Measurements from ENCODE around the gene ATG10.
A peak's percentile ranks its signal among the peaks of the same experiment; 100 is the strongest.
"Not testable (repeated sequence)": the region's sequence is repeated elsewhere in the genome, so short reads cannot be mapped to it uniquely, and the experiment has no call there.

ATG10 gene

GRCh38 chr5:82225525-82226172 is 253.8 kb downstream of the ATG10 start:
- H3K4me1 Mint-ChIP-seq = peaks cover 6% of the 10 kb centered on the region
- no peak overlapping the region for H3K4me3 Mint-ChIP-seq
- peak; percentile 52 to 56 for DNase-seq
- no peaks in the 10 kb centered on the region for H3K9me3 Mint-ChIP-seq
- ATAC-seq = peak; percentile 70
- H3K27ac Mint-ChIP-seq = peak overlapping the region in 1 of 2 donors; percentile 42
- no peaks in the 10 kb centered on the region for H3K27me3 Mint-ChIP-seq

GRCh38 chr5:82234885-82235284 is 263.1 kb downstream of the ATG10 start:
- DNase-seq (no peak), ATAC-seq (no peak)
- H3K27ac Mint-ChIP-seq = no peak overlapping the region
- no peaks in the 10 kb centered on the region for H3K4me1 Mint-ChIP-seq
- H3K9me3 Mint-ChIP-seq = no peaks in the 10 kb centered on the region
- H3K27me3 Mint-ChIP-seq = no peaks in the 10 kb centered on the region
- H3K4me3 Mint-ChIP-seq = no peak overlapping the region

- Mint-ChIP-seq H3K4me1 (no peaks in the 10 kb centered on the region), H3K27me3 (no peaks in the 10 kb centered on the region), H3K9me3 (peaks cover 3 to 13% of the 10 kb centered on the region in 2 donors), H3K27ac (no peak overlapping the region), H3K4me3 (no peak overlapping the region)
- DNase-seq = no peak
- no peak for ATAC-seq
Observed at GRCh38 chr5:82244151-82244550, 272.3 kb downstream of the ATG10 start.

GRCh38 chr5:82244854-82245635 is 273.2 kb downstream of the ATG10 start:
- Mint-ChIP-seq H3K4me1 (no peaks in the 10 kb centered on the region), H3K4me3 (no peak overlapping the region), H3K9me3 (peaks cover 3 to 13% of the 10 kb centered on the region in 2 donors), H3K27ac (no peak overlapping the region), H3K27me3 (no peaks in the 10 kb centered on the region)
- DNase-seq (no peak), ATAC-seq (no peak)

GRCh38 chr5:82246960-82247574 is 275.2 kb downstream of the ATG10 start:
- Mint-ChIP-seq H3K4me1 (no peaks in the 10 kb centered on the region), H3K9me3 (peaks cover 3 to 13% of the 10 kb centered on the region in 2 donors), H3K27me3 (no peaks in the 10 kb centered on the region), H3K27ac (no peak overlapping the region), H3K4me3 (no peak overlapping the region)
- DNase-seq = no peak
- no peak for ATAC-seq

GRCh38 chr5:82252744-82253143 is 280.9 kb downstream of the ATG10 start:
- H3K27me3 Mint-ChIP-seq = no peaks in the 10 kb centered on the region
- H3K27ac Mint-ChIP-seq = no peak overlapping the region
- H3K9me3 Mint-ChIP-seq = peaks cover 0 to 5% of the 10 kb centered on the region in 2 donors
- no peak overlapping the region for H3K4me3 Mint-ChIP-seq
- ATAC-seq (no peak), DNase-seq (no peak)
- no peaks in the 10 kb centered on the region for H3K4me1 Mint-ChIP-seq

GRCh38 chr5:82255844-82256243 is 284.0 kb downstream of the ATG10 start:
- ATAC-seq = no peak
- no peaks in the 10 kb centered on the region for H3K27me3 Mint-ChIP-seq
- no peak overlapping the region for H3K4me3 Mint-ChIP-seq
- no peaks in the 10 kb centered on the region for H3K9me3 Mint-ChIP-seq
- DNase-seq = no peak
- H3K4me1 Mint-ChIP-seq = no peaks in the 10 kb centered on the region
- peak overlapping the region in 1 of 2 donors; percentile 10 for H3K27ac Mint-ChIP-seq

- Mint-ChIP-seq H3K4me1 (no peaks in the 10 kb centered on the region), H3K27ac (no peak overlapping the region), H3K9me3 (no peaks in the 10 kb centered on the region), H3K27me3 (no peaks in the 10 kb centered on the region), H3K4me3 (no peak overlapping the region)
- DNase-seq (no peak), ATAC-seq (no peak)
Observed at GRCh38 chr5:82257247-82257646, 285.4 kb downstream of the ATG10 start.

- Mint-ChIP-seq H3K4me3 (no peak overlapping the region), H3K27ac (no peak overlapping the region), H3K9me3 (no peaks in the 10 kb centered on the region), H3K27me3 (no peaks in the 10 kb centered on the region), H3K4me1 (no peaks in the 10 kb centered on the region)
- DNase-seq (no peak), ATAC-seq (no peak)
Observed at GRCh38 chr5:82257729-82258128, 285.9 kb downstream of the ATG10 start.

- no peaks in the 10 kb centered on the region for H3K4me1 Mint-ChIP-seq
- H3K27me3 Mint-ChIP-seq = no peaks in the 10 kb centered on the region
- H3K9me3 Mint-ChIP-seq = no peaks in the 10 kb centered on the region
- no peak overlapping the region for H3K4me3 Mint-ChIP-seq
- DNase-seq = no peak
- ATAC-seq = no peak
- no peak overlapping the region for H3K27ac Mint-ChIP-seq
Observed at GRCh38 chr5:82259172-82259800, 287.5 kb downstream of the ATG10 start.

GRCh38 chr5:82265047-82265446 is 293.2 kb downstream of the ATG10 start:
- H3K27me3 Mint-ChIP-seq = no peaks in the 10 kb centered on the region
- H3K27ac Mint-ChIP-seq = peak overlapping the region in 1 of 2 donors; percentile 64
- no peaks in the 10 kb centered on the region for H3K4me1 Mint-ChIP-seq
- no peak overlapping the region for H3K4me3 Mint-ChIP-seq
- DNase-seq (no peak), ATAC-seq (no peak)
- no peaks in the 10 kb centered on the region for H3K9me3 Mint-ChIP-seq

GRCh38 chr5:82267297-82267933 is 295.6 kb downstream of the ATG10 start:
- H3K27ac Mint-ChIP-seq, H3K27me3 Mint-ChIP-seq, ATAC-seq, DNase-seq, H3K9me3 Mint-ChIP-seq, H3K4me3 Mint-ChIP-seq, H3K4me1 Mint-ChIP-seq: not testable (repeated sequence)

- H3K9me3 Mint-ChIP-seq, H3K27me3 Mint-ChIP-seq, DNase-seq, H3K27ac Mint-ChIP-seq, H3K4me3 Mint-ChIP-seq, ATAC-seq: not testable (repeated sequence)
- peaks cover 20% of the 10 kb centered on the region for H3K4me1 Mint-ChIP-seq
Observed at GRCh38 chr5:82269363-82269762, 297.5 kb downstream of the ATG10 start.

GRCh38 chr5:82272571-82273356 is 300.9 kb downstream of the ATG10 start:
- H3K9me3 Mint-ChIP-seq, ATAC-seq, DNase-seq, H3K4me3 Mint-ChIP-seq, H3K27me3 Mint-ChIP-seq: not testable (repeated sequence)
- Mint-ChIP-seq H3K4me1 (peaks cover 38% of the 10 kb centered on the region), H3K27ac (peak overlapping the region in 1 of 2 donors; percentile 34)

- not testable (repeated sequence) for H3K27me3 Mint-ChIP-seq, H3K4me3 Mint-ChIP-seq, ATAC-seq, DNase-seq, H3K9me3 Mint-ChIP-seq
- peak overlapping the region in 1 of 2 donors; percentile 59 for H3K27ac Mint-ChIP-seq
- H3K4me1 Mint-ChIP-seq = peaks cover 38% of the 10 kb centered on the region
Observed at GRCh38 chr5:82273426-82273825, 301.6 kb downstream of the ATG10 start.

Measured in stimulated activated naive CD8-positive, alpha-beta T cell treated with anti-CD3 and anti-CD28 coated beads, Interleukin-15, amount 100 ng/mL, for 72 hours (primary cell).